ENCODE data around the gene BACE1. TPM values are rescaled to one million over a fixed set of nuclear protein-coding genes. Genes with fewer than 3 reads are reported as not detected.

Gene BACE1
- total RNA-seq, 1 donor from 2014 or later: 9.4 TPM

- H3K4me3 ChIP-seq (ENCODE audit: low read length in 3 of 3): no peak overlapping the region
- H3K9ac ChIP-seq (ENCODE audit: low read depth in 1 of 3, low read length in 3 of 3): no peak overlapping the region
- H3K4me1 ChIP-seq (ENCODE audit: control insufficient read depth in 3 of 3, insufficient read depth in 3 of 3, low read length in 3 of 3): no peaks in the 10 kb centered on the region
- no peaks in the 10 kb centered on the region for H3K9me3 ChIP-seq (ENCODE audit: control insufficient read depth in 3 of 3, low read length in 3 of 3)
- H3K27me3 ChIP-seq (ENCODE audit: control insufficient read depth in 3 of 3, insufficient read depth in 3 of 3, low read length in 3 of 3): no peaks in the 10 kb centered on the region
- H3K36me3 ChIP-seq (ENCODE audit: control insufficient read depth in 3 of 3, insufficient read depth in 3 of 3, low read length in 3 of 3): peaks cover 0 to 26% (median 20%) of the 10 kb centered on the region in 3 donors
- H3K27ac ChIP-seq (ENCODE audit: low read depth, low read length): no peak overlapping the region
Observed at GRCh38 chr11:117258576-117258975, 57.5 kb downstream of the BACE1 start.

- Histone ChIP-seq H3K9me3 (ENCODE audit: control insufficient read depth in 3 of 3, low read length in 3 of 3) (no peaks in the 10 kb centered on the region), H3K4me3 (ENCODE audit: low read length in 3 of 3) (no peak overlapping the region), H3K4me1 (ENCODE audit: control insufficient read depth in 3 of 3, insufficient read depth in 3 of 3, low read length in 3 of 3) (no peaks in the 10 kb centered on the region), H3K27ac (ENCODE audit: low read depth, low read length) (no peak overlapping the region), H3K9ac (ENCODE audit: low read depth in 1 of 3, low read length in 3 of 3) (no peak overlapping the region), H3K36me3 (ENCODE audit: control insufficient read depth in 3 of 3, insufficient read depth in 3 of 3, low read length in 3 of 3) (peaks cover 0 to 30% (median 21%) of the 10 kb centered on the region in 3 donors), H3K27me3 (ENCODE audit: control insufficient read depth in 3 of 3, insufficient read depth in 3 of 3, low read length in 3 of 3) (no peaks in the 10 kb centered on the region)
Observed at GRCh38 chr11:117256573-117256972, 59.5 kb downstream of the BACE1 start.

GRCh38 chr11:117255966-117256365 lies 60.1 kb downstream of the BACE1 start:
- Histone ChIP-seq H3K9me3 (ENCODE audit: control insufficient read depth in 3 of 3, low read length in 3 of 3) (no peaks in the 10 kb centered on the region), H3K9ac (ENCODE audit: low read depth in 1 of 3, low read length in 3 of 3) (no peak overlapping the region), H3K27me3 (ENCODE audit: control insufficient read depth in 3 of 3, insufficient read depth in 3 of 3, low read length in 3 of 3) (no peaks in the 10 kb centered on the region), H3K4me3 (ENCODE audit: low read length in 3 of 3) (no peak overlapping the region), H3K4me1 (ENCODE audit: control insufficient read depth in 3 of 3, insufficient read depth in 3 of 3, low read length in 3 of 3) (no peaks in the 10 kb centered on the region), H3K27ac (ENCODE audit: low read depth, low read length) (no peak overlapping the region), H3K36me3 (ENCODE audit: control insufficient read depth in 3 of 3, insufficient read depth in 3 of 3, low read length in 3 of 3) (peaks cover 0 to 29% (median 16%) of the 10 kb centered on the region in 3 donors)

GRCh38 chr11:117251506-117251905 lies 64.5 kb downstream of the BACE1 start:
- no peak overlapping the region for H3K9ac ChIP-seq (ENCODE audit: low read depth in 1 of 3, low read length in 3 of 3)
- H3K36me3 ChIP-seq (ENCODE audit: control insufficient read depth in 3 of 3, insufficient read depth in 3 of 3, low read length in 3 of 3): peaks cover 21 to 47% (median 28%) of the 10 kb centered on the region in 3 donors
- H3K4me1 ChIP-seq (ENCODE audit: control insufficient read depth in 3 of 3, insufficient read depth in 3 of 3, low read length in 3 of 3): no peaks in the 10 kb centered on the region
- H3K9me3 ChIP-seq (ENCODE audit: control insufficient read depth in 3 of 3, low read length in 3 of 3): no peaks in the 10 kb centered on the region
- no peak overlapping the region for H3K4me3 ChIP-seq (ENCODE audit: low read length in 3 of 3)
- no peak overlapping the region for H3K27ac ChIP-seq (ENCODE audit: low read depth, low read length)
- no peaks in the 10 kb centered on the region for H3K27me3 ChIP-seq (ENCODE audit: control insufficient read depth in 3 of 3, insufficient read depth in 3 of 3, low read length in 3 of 3)

- H3K9ac ChIP-seq (ENCODE audit: low read depth in 1 of 3, low read length in 3 of 3): no peak overlapping the region
- H3K27me3 ChIP-seq (ENCODE audit: control insufficient read depth in 3 of 3, insufficient read depth in 3 of 3, low read length in 3 of 3): no peaks in the 10 kb centered on the region
- no peak overlapping the region for H3K4me3 ChIP-seq (ENCODE audit: low read length in 3 of 3)
Observed at GRCh38 chr11:117249571-117249970, 66.5 kb downstream of the BACE1 start.

GRCh38 chr11:117248341-117248740 lies 67.7 kb downstream of the BACE1 start:
- H3K27ac ChIP-seq (ENCODE audit: low read depth, low read length): no peak overlapping the region
- no peaks in the 10 kb centered on the region for H3K4me1 ChIP-seq (ENCODE audit: control insufficient read depth in 3 of 3, insufficient read depth in 3 of 3, low read length in 3 of 3)
- no peak overlapping the region for H3K9ac ChIP-seq (ENCODE audit: low read depth in 1 of 3, low read length in 3 of 3)
- no peaks in the 10 kb centered on the region for H3K9me3 ChIP-seq (ENCODE audit: control insufficient read depth in 3 of 3, low read length in 3 of 3)
- H3K4me3 ChIP-seq (ENCODE audit: low read length in 3 of 3): no peak overlapping the region
- no peaks in the 10 kb centered on the region for H3K27me3 ChIP-seq (ENCODE audit: control insufficient read depth in 3 of 3, insufficient read depth in 3 of 3, low read length in 3 of 3)
- H3K36me3 ChIP-seq (ENCODE audit: control insufficient read depth in 3 of 3, insufficient read depth in 3 of 3, low read length in 3 of 3): peaks cover 39 to 52% (median 43%) of the 10 kb centered on the region in 3 donors

More at GRCh38 chr11:117249571-117249970, 66.5 kb downstream of the BACE1 start:
- Histone ChIP-seq H3K4me1 (ENCODE audit: control insufficient read depth in 3 of 3, insufficient read depth in 3 of 3, low read length in 3 of 3) (no peaks in the 10 kb centered on the region), H3K36me3 (ENCODE audit: control insufficient read depth in 3 of 3, insufficient read depth in 3 of 3, low read length in 3 of 3) (peaks cover 32 to 48% (median 38%) of the 10 kb centered on the region in 3 donors), H3K9me3 (ENCODE audit: control insufficient read depth in 3 of 3, low read length in 3 of 3) (no peaks in the 10 kb centered on the region), H3K27ac (ENCODE audit: low read depth, low read length) (no peak overlapping the region)

GRCh38 chr11:117239295-117239694 lies 76.8 kb downstream of the BACE1 start:
- H3K9ac ChIP-seq (ENCODE audit: low read depth in 1 of 3, low read length in 3 of 3): no peak overlapping the region

GRCh38 chr11:117238221-117238620 lies 77.8 kb downstream of the BACE1 start:
- Histone ChIP-seq H3K27ac (ENCODE audit: low read depth, low read length) (no peak overlapping the region), H3K4me3 (ENCODE audit: low read length in 3 of 3) (no peak overlapping the region), H3K27me3 (ENCODE audit: control insufficient read depth in 3 of 3, insufficient read depth in 3 of 3, low read length in 3 of 3) (no peaks in the 10 kb centered on the region), H3K36me3 (ENCODE audit: control insufficient read depth in 3 of 3, insufficient read depth in 3 of 3, low read length in 3 of 3) (peaks cover 18 to 29% (median 22%) of the 10 kb centered on the region in 3 donors), H3K4me1 (ENCODE audit: control insufficient read depth in 3 of 3, insufficient read depth in 3 of 3, low read length in 3 of 3) (peaks cover 5 to 13% (median 7%) of the 10 kb centered on the region in 3 donors), H3K9me3 (ENCODE audit: control insufficient read depth in 3 of 3, low read length in 3 of 3) (no peaks in the 10 kb centered on the region), H3K9ac (ENCODE audit: low read depth in 1 of 3, low read length in 3 of 3) (no peak overlapping the region)

More at GRCh38 chr11:117239295-117239694, 76.8 kb downstream of the BACE1 start:
- H3K36me3 ChIP-seq (ENCODE audit: control insufficient read depth in 3 of 3, insufficient read depth in 3 of 3, low read length in 3 of 3): peaks cover 25 to 34% (median 30%) of the 10 kb centered on the region in 3 donors
- H3K4me3 ChIP-seq (ENCODE audit: low read length in 3 of 3): no peak overlapping the region
- no peak overlapping the region for H3K27ac ChIP-seq (ENCODE audit: low read depth, low read length)
- H3K4me1 ChIP-seq (ENCODE audit: control insufficient read depth in 3 of 3, insufficient read depth in 3 of 3, low read length in 3 of 3): peaks cover 0 to 2% (median 0%) of the 10 kb centered on the region in 3 donors
- no peaks in the 10 kb centered on the region for H3K9me3 ChIP-seq (ENCODE audit: control insufficient read depth in 3 of 3, low read length in 3 of 3)
- H3K27me3 ChIP-seq (ENCODE audit: control insufficient read depth in 3 of 3, insufficient read depth in 3 of 3, low read length in 3 of 3): no peaks in the 10 kb centered on the region

Small RNA genes lying within 50 kb of the gene (small RNA-seq; reads per million reads assigned to genes)
- gene RF00564: not detected

Other genes starting within 250 kb of the BACE1 start
- gene SIK3, start 217.8 kb downstream of the BACE1 start, total RNA-seq: 21.4 TPM
- 75.2 TPM for gene PAFAH1B2, start 172.0 kb downstream of the BACE1 start, total RNA-seq
- 16.2 TPM for gene SIDT2, start 137.5 kb downstream of the BACE1 start, total RNA-seq
- gene TAGLN, start 116.9 kb downstream of the BACE1 start, total RNA-seq: 103 TPM
- 16.2 TPM for gene PCSK7, start 84.2 kb downstream of the BACE1 start, total RNA-seq
- gene RNF214, start 83.6 kb downstream of the BACE1 start, total RNA-seq: 8.9 TPM
- gene BACE1-AS, start 24.9 kb downstream of the BACE1 start, total RNA-seq: 3.7 TPM
- 21.4 TPM for gene CEP164, start 11.6 kb upstream of the BACE1 start, total RNA-seq